Thyroid gland (tissue), 4 donors: ENCODE results near the gene OR56B1. TPM values are rescaled to one million over a fixed set of nuclear protein-coding genes. Genes with fewer than 3 reads are reported as not detected.
A peak's percentile ranks its signal among the peaks of the same experiment; 100 is the strongest.
"Not testable (repeated sequence)": the region's sequence is repeated elsewhere in the genome, so short reads cannot be mapped to it uniquely, and the experiment has no call there.

ENCODE experiments used
- DNase-seq, 2 donors: peaks; one replicate each; pipeline ENCODE4 v3.0.0-alpha.2; 2019
- H3K27ac ChIP-seq, 3 donors: fragments of 200-600 bp; sonication (generic); 1 replicate in 2 of 3; 2 replicates in 1 of 3; pipeline ENCODE4 v1.5.1; 2016 to 2019; ENCODE audit warnings: mild to moderate bottlenecking in 1 of 3, moderate library complexity in 1 of 3
- H3K27me3 ChIP-seq: fragments of 200-600 bp; sonication (generic); one replicate; pipeline ENCODE4 v1.5.1; 2019
- H3K36me3 ChIP-seq, 2 donors: fragments of 200-600 bp; sonication (generic); one replicate each; pipeline ENCODE4 v1.5.1; 2016 to 2019
- H3K4me1 ChIP-seq, 2 donors: fragments of 200-600 bp; sonication (generic); one replicate each; pipeline ENCODE4 v1.5.1; 2017 to 2019
- H3K4me3 ChIP-seq, 3 donors: fragments of 200-600 bp; sonication (generic); replicated peaks in 1 of 3; 1 replicate in 2 of 3; 2 replicates in 1 of 3; pipeline ENCODE4 v1.5.1; 2016; ENCODE audit warnings: mild to moderate bottlenecking in 1 of 3
- H3K9me3 ChIP-seq: fragments of 200-600 bp; sonication (generic); one replicate; pipeline ENCODE4 v1.5.1; 2017
- POLR2A ChIP-seq, 2 donors: fragments of 450-650 bp; IDR thresholded peaks; one replicate each; pipeline ENCODE4 v1.6.1; 2017; ENCODE audit warnings: antibody characterized with exemption in 2 of 2, mild to moderate bottlenecking in 2 of 2, moderate library complexity in 1 of 2
- WGBS, 2 donors: methylation state at CpG; one replicate each; pipeline ENCODE4 v1.1.5; 2017; 5-methylcytosine and 5-hydroxymethylcytosine counted together
- intact Hi-C: fragments of 100-400 bp; cut with DNase I; formaldehyde crosslinking; loops from one replicate; pipeline ENCODE4 v1.15.1; 2023
- total RNA-seq, 4 donors: library from RNA; depleted of rRNA; stranded (reverse); fragments of >200 nt; gene quantifications; one replicate each; pipeline ENCODE4 v1.2.3, GENCODE V29; 2016
- TF ChIP-seq, protein P1 (sequence below), 6 experiments: fragments of 200-600 bp in 3 of 6; fragments of 450-650 bp in 3 of 6; sonication (generic) in 3 of 6; IDR thresholded peaks; one replicate each; pipeline ENCODE4 v1.5.1; 2016 to 2019; ENCODE audit warnings: antibody characterized with exemption in 6 of 6, mild to moderate bottlenecking in 2 of 6, inconsistent platforms in 1 of 6, moderate library complexity in 1 of 6

OR56B1 gene
- total RNA-seq, 4 donors from 2014 or later, result not detected

DNA sequence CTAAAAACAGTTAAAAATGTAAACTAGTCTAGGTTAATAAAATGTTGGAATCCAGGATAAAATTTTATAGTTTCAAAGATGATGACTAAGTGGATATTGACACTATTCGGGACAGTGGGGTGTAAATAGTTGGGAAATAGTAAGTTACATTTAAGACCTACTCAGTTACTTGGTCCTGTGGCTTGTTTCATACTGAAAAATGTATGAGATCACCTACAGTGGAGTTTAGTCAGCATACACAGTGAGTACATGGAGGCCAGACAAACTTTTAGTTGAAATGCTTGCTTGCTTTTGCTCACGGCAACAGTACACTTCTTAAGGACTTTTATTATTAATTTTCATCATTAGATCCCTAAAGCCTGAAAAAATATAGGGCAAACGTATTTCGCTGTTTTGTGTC, 30.6 kb upstream of the OR56B1 start:
- no peaks in the 10 kb centered on the region for H3K27me3 ChIP-seq
- H3K27ac ChIP-seq, result no peak overlapping the region
- H3K36me3 ChIP-seq, result peaks cover 0 to 5% of the 10 kb centered on the region in 2 donors
- intact Hi-C loops, result no loop called here
- no peaks in the 10 kb centered on the region for H3K9me3 ChIP-seq
- no peaks in the 10 kb centered on the region for H3K4me1 ChIP-seq
- no peak for TF ChIP-seq POLR2A (IDR thresholded peaks at IDR 0.05)
- TF ChIP-seq, protein P1, sequence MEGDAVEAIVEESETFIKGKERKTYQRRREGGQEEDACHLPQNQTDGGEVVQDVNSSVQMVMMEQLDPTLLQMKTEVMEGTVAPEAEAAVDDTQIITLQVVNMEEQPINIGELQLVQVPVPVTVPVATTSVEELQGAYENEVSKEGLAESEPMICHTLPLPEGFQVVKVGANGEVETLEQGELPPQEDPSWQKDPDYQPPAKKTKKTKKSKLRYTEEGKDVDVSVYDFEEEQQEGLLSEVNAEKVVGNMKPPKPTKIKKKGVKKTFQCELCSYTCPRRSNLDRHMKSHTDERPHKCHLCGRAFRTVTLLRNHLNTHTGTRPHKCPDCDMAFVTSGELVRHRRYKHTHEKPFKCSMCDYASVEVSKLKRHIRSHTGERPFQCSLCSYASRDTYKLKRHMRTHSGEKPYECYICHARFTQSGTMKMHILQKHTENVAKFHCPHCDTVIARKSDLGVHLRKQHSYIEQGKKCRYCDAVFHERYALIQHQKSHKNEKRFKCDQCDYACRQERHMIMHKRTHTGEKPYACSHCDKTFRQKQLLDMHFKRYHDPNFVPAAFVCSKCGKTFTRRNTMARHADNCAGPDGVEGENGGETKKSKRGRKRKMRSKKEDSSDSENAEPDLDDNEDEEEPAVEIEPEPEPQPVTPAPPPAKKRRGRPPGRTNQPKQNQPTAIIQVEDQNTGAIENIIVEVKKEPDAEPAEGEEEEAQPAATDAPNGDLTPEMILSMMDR (IDR thresholded peaks at IDR 0.05), result no peak
- no peak overlapping the region for H3K4me3 ChIP-seq
- DNase-seq, result no peak
- WGBS, 2 donors, result 94 to 95% methylated on average over 4 of the region's 4 CpGs

DNA sequence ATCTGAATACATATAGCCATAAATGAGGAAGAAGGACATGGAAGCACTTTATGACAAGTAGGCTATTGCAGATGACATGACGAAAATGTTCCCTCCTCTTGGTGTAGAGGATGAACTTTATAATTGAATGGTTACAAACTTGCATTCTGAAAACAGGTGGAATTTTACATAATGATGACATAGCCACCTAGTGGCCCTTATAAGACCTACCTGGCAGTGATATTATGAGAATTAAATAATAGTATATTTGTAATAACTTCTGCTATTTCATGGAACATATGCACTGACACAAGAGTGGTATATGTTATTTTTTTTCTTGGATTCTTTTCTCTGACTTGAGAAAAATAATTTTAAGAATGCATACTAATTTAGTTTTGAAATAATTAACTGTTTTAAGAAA, 23.7 kb upstream of the OR56B1 start:
- Histone ChIP-seq H3K27me3 (no peaks in the 10 kb centered on the region), H3K9me3 (no peaks in the 10 kb centered on the region), H3K27ac (no peak overlapping the region), H3K4me1 (no peaks in the 10 kb centered on the region), H3K36me3 (peaks cover 0 to 5% of the 10 kb centered on the region in 2 donors), H3K4me3 (no peak overlapping the region)
- WGBS, 2 donors, result 71 to 80% methylated on average over 1 of the region's 1 CpG
- no peak for TF ChIP-seq POLR2A (IDR thresholded peaks at IDR 0.05)
- TF ChIP-seq, protein P1 (IDR thresholded peaks at IDR 0.05), result peak in 5 of 6 experiments; percentile 9 to 52 (median 41)
- DNase-seq, result no peak
- intact Hi-C loops, result no loop called here

DNA sequence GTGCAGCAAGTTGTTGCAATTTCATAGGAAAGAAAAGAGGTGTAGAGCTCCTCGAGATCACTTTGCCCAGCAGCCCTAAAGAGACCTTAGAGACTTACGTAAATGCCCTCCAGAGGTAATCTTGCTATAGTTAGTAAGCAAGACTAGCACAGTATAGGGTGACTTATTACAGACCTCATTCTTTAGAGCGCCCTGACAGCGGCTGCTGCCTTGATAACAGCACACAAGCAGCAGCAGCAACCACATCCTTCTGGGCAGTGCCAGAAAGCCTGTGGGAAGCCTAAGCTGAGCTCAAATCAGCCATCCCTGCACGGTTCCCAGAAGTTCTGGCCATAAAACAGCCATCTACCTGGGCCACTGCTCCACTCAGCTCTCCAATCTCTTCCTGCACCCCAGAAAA, 22.6 kb upstream of the OR56B1 start:
- 64 to 71% methylated on average over 5 of the region's 5 CpGs for WGBS, 2 donors
- intact Hi-C loops, result no loop called here

DNA sequence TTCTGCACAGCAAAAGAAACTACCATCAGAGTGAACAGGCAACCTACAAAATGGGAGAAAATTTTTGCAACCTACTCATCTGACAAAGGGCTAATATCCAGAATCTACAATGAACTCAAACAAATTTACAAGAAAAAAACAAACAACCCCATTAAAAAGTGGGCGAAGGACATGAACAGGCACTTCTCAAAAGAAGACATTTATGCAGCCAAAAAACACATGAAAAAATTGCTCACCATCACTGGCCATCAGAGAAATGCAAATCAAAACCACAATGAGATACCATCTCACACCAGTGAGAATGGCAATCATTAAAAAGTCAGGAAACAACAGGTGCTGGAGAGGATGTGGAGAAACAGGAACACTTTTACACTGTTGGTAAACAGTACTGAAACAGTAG, 19.7 kb upstream of the OR56B1 start:
- H3K36me3 ChIP-seq, intact Hi-C loops, H3K27ac ChIP-seq, H3K4me3 ChIP-seq, H3K9me3 ChIP-seq, DNase-seq, H3K27me3 ChIP-seq, H3K4me1 ChIP-seq: not testable (repeated sequence)
- WGBS, 2 donors, result 95 to 100% methylated on average over 1 of the region's 1 CpG

More for the DNA sequence above, 22.6 kb upstream of the OR56B1 start:
- TF ChIP-seq POLR2A (IDR thresholded peaks at IDR 0.05), result no peak
- TF ChIP-seq, protein P1 (IDR thresholded peaks at IDR 0.05), result no peak
- H3K27me3 ChIP-seq, result no peaks in the 10 kb centered on the region
- no peak overlapping the region for H3K4me3 ChIP-seq
- no peaks in the 10 kb centered on the region for H3K9me3 ChIP-seq
- H3K27ac ChIP-seq, result no peak overlapping the region
- no peaks in the 10 kb centered on the region for H3K4me1 ChIP-seq
- H3K36me3 ChIP-seq, result no peaks in the 10 kb centered on the region
- no peak for DNase-seq

DNA sequence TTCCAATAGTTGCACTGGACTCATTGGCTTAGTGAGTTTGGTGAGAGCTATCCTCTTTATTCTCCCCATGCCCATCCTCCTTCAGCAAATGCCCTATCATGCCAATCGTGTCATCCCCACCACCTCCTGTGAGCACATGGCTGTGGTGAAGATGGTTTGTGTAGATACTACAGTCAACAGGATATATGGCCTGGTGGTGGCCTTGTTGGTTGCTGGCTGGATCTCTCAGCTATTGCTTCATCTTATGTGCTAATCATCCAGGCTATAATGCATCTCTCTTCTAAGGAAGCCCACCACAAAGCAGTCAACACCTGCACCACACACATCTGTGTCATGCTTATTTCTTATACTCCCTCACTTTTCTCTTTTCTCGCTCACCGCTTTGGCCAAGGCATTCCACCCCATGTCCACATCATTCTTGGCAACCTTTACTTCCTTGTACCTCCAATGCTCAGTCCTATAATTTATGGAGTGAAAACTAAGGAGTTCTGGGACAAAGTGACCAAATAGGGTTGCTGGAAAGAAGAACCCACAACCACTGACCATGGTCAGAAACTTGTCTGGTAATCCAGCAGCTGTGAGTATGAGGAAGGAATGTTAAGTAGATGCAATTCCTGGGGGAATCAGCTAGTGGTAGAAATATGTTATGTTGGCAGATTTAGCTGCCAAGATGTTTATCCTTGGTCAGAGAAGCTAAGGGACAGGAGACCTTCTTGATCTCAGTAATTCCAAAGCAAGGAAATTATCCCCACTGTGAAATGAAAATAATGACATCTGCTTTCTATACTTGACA, 16.3 kb upstream of the OR56B1 start:
- H3K9me3 ChIP-seq, result no peaks in the 10 kb centered on the region
- 95 to 98% methylated on average over 3 of the region's 3 CpGs for WGBS, 2 donors
- intact Hi-C loops, result no loop called here
- H3K36me3 ChIP-seq, result no peaks in the 10 kb centered on the region
- no peak for TF ChIP-seq POLR2A (IDR thresholded peaks at IDR 0.05)
- TF ChIP-seq, protein P1 (IDR thresholded peaks at IDR 0.05), result no peak
- H3K4me3 ChIP-seq, result no peak overlapping the region
- H3K27me3 ChIP-seq, result no peaks in the 10 kb centered on the region
- no peaks in the 10 kb centered on the region for H3K4me1 ChIP-seq
- no peak overlapping the region for H3K27ac ChIP-seq
- no peak for DNase-seq
